D721Med (cell line): ENCODE measurements around the gene MOAP1.
A peak's percentile ranks its signal among the peaks of the same experiment; 100 is the strongest.

Source experiments
- DNase-seq: peaks from one replicate; pipeline ENCODE4 v3.0.0; 2011; ENCODE audit warnings: low spot score; ENCODE audit not compliant: insufficient read length
- FAIRE-seq: peaks from 2 replicates; lab custom pipeline; 2011; peaks lifted over from hg19 to GRCh38; lab: Jason Lieb, UNC
- CTCF ChIP-seq: IDR thresholded peaks from 2 replicates; pipeline ENCODE4 v1.5.1; 2012; ENCODE audit warnings: mild to moderate bottlenecking, control low read depth; ENCODE audit not compliant: insufficient read depth; ENCODE audit errors: missing control alignments

MOAP1 gene

GRCh38 chr14:93135399-93135798 lies 49.3 kb downstream of the MOAP1 start:
- TF ChIP-seq CTCF, result no peak
- FAIRE-seq (no peak), DNase-seq (no peak)

GRCh38 chr14:93133464-93133863 lies 51.2 kb downstream of the MOAP1 start:
- FAIRE-seq (no peak), DNase-seq (no peak)
- TF ChIP-seq CTCF, result no peak

- peak; percentile 47 for TF ChIP-seq CTCF
- FAIRE-seq (no peak), DNase-seq (peak; percentile 73)
Measured at GRCh38 chr14:93132472-93133065, 52.1 kb downstream of the MOAP1 start.
